ENCODE data around the gene FILIP1. TPM values are rescaled to one million over a fixed set of nuclear protein-coding genes. Genes with fewer than 3 reads are reported as not detected.
"Not testable (repeated sequence)": the region's sequence is repeated elsewhere in the genome, so short reads cannot be mapped to it uniquely, and the experiment has no call there.

FILIP1 gene
- total and polyA plus RNA-seq, 2 of the 8 experiments (the other 6 are each of a cell fraction or from before 2014, with no cell fraction given): 2.4 to 5.7 TPM

- no peak for TF ChIP-seq HDAC6 (IDR thresholded peaks at IDR 0.05; ENCODE audit: low read depth, low read length)
Measured at GRCh38 chr6:75412969-75413662, 80.5 kb downstream of the FILIP1 start (continued).

- H3K27me3 ChIP-seq (replicated peaks in 1 of 4; ENCODE audit: control insufficient read depth in 3 of 4, extremely low read depth in 1 of 4, insufficient read depth in 3 of 4, low read length in 3 of 4); H3K23me2 ChIP-seq (ENCODE audit: low read depth, low read length); H2AK5ac ChIP-seq (ENCODE audit: low read depth, low read length); H3K9ac ChIP-seq (replicated peaks in 1 of 4; ENCODE audit: extremely low read depth in 1 of 4, low read depth in 3 of 4, low read length in 3 of 4); H3K23ac ChIP-seq (ENCODE audit: insufficient read length); H3K79me2 ChIP-seq (ENCODE audit: control insufficient read depth in 1 of 2, insufficient read depth in 2 of 2, low read length in 2 of 2); DNase-seq (ENCODE audit: low read depth in 1 of 2, low spot score in 2 of 2); H2BK15ac ChIP-seq (ENCODE audit: low read length); H3K18ac ChIP-seq (ENCODE audit: extremely low read depth, low read length); H2BK12ac ChIP-seq (ENCODE audit: low read depth, low read length); H3K14ac ChIP-seq (ENCODE audit: insufficient read length); H4K91ac ChIP-seq (replicated peaks; ENCODE audit: insufficient read length, low read length); H2BK20ac ChIP-seq (ENCODE audit: low read length); POLR2A ChIA-PET (ENCODE audit: partially characterized antibody); H3K56ac ChIP-seq (replicated peaks; ENCODE audit: insufficient read length, low read depth, low read length); H3K4me3 ChIP-seq (ENCODE audit: extremely low read depth in 1 of 4, insufficient read depth in 2 of 4, low read depth in 3 of 4, low read length in 4 of 4); H2BK120ac ChIP-seq (replicated peaks; ENCODE audit: low read depth, low read length); H3K4me1 ChIP-seq (replicated peaks in 1 of 4; ENCODE audit: control insufficient read depth in 3 of 4, insufficient read depth in 4 of 4, low read length in 3 of 4); H3K4me2 ChIP-seq (ENCODE audit: insufficient read depth in 1 of 2, low read depth in 2 of 2, low read length in 2 of 2); H2BK5ac ChIP-seq (ENCODE audit: low read depth, low read length); H2AFZ ChIP-seq (ENCODE audit: low read length); H3K27ac ChIP-seq (ENCODE audit: low read depth, low read length); H4K20me1 ChIP-seq (replicated peaks in 1 of 2; ENCODE audit: control insufficient read depth in 1 of 2, insufficient read depth in 2 of 2, low read length in 2 of 2); FAIRE-seq; H3K9me3 ChIP-seq (ENCODE audit: insufficient read depth in 2 of 2, low read depth in 1 of 2, low read length in 1 of 2); H4K8ac ChIP-seq (ENCODE audit: extremely low read depth, insufficient read depth, low read length); H3K79me1 ChIP-seq (ENCODE audit: low read depth, low read length); H3K4ac ChIP-seq (replicated peaks; ENCODE audit: insufficient read length, low read depth, low read length); H3K36me3 ChIP-seq (ENCODE audit: control insufficient read depth in 2 of 4, insufficient read depth in 4 of 4, low read length in 3 of 4); H4K5ac ChIP-seq (ENCODE audit: insufficient read length, low read depth, low read length): not testable (repeated sequence)
- 81% methylated on average over 2 of the region's 2 CpGs; no CpG with 5 or more reads in 1 of the 2 experiments for WGBS, 2 experiments (ENCODE audit: extremely low coverage in 1 of 2, insufficient coverage in 1 of 2, insufficient read length in 1 of 2, insufficient replicate concordance in 2 of 2, low coverage in 1 of 2, low lambda C conversion rate in 2 of 2, missing lambda C conversion rate in 1 of 2)
- CTCF ChIA-PET (ENCODE audit: partially characterized antibody): interaction anchor here (1.1 kb wide), 1 partner anchor 114 kb away, joined by 3 read pairs; no protein-coding TSS in a partner anchor
Measured at GRCh38 chr6:75410564-75410963, 83.0 kb downstream of the FILIP1 start.

Data from H1 (cell line).